ENCODE measurements around the gene LIPM.
A peak's percentile ranks its signal among the peaks of the same experiment; 100 is the strongest.

- no peak for TF ChIP-seq HEYL (CRISPR knock-in tag; IDR thresholded peaks at IDR 0.05)
- TF ChIP-seq CTCF (IDR thresholded peaks at IDR 0.05) = no peak
- no peak for TF ChIP-seq JUN (IDR thresholded peaks at IDR 0.05)
- no peak for TF ChIP-seq NPAS2 (CRISPR knock-in tag; IDR thresholded peaks at IDR 0.05; ENCODE audit: borderline replicate concordance)
- no peak for TF ChIP-seq NFE2L2 (conservative IDR thresholded peaks at IDR 0.05; ENCODE audit: low read length)
- no peak for TF ChIP-seq POLR2A (IDR thresholded peaks at IDR 0.05; ENCODE audit: low read length)
- TF ChIP-seq FOSL2 (IDR thresholded peaks at IDR 0.05) = peak; percentile 36; the same call in 1 of the 2 replicates
- TF ChIP-seq FOSL2 (CRISPR knock-in tag; IDR thresholded peaks at IDR 0.05) = peak; percentile 54; the same call in 1 of the 2 replicates
Observed at GRCh38 chr10:88840104-88840503, 37.6 kb downstream of the LIPM start.
